Retina (tissue), 1 donor: ENCODE measurements around the gene GAGE12D.
"Not testable (repeated sequence)": the region's sequence is repeated elsewhere in the genome, so short reads cannot be mapped to it uniquely, and the experiment has no call there.

Experiments
- DNase-seq: peaks from one replicate; pipeline ENCODE4 v3.0.0-alpha.2; 2016

The GAGE12D gene, protein sequence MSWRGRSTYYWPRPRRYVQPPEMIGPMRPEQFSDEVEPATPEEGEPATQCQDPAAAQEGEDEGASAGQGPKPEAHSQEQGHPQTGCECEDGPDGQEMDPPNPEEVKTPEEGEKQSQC

DNA sequence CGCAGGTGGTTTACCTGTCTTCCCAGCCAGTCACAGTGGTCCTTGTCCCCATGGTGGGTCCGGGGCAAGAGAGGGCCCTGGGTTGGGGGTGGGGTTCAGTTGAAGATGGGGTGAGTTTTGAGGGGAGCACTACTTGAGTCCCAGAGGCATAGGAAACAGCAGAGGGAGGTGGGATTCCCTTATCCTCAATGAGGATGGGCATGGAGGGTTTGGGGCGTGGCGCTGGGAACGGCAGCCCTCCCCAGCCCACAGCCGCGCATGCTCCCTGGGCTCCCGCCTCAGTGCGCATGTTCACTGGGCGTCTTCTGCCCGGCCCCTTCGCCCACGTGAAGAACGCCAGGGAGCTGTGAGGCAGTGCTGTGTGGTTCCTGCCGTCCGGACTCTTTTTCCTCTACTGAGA, at the start of gene GAGE12D:
GAGE12D (plus strand) TSS at position 301 of the 400 bp plus-strand sequence. CDS start 1,155 bp downstream, outside the sequence.
- DNase-seq, result not testable (repeated sequence)

DNA sequence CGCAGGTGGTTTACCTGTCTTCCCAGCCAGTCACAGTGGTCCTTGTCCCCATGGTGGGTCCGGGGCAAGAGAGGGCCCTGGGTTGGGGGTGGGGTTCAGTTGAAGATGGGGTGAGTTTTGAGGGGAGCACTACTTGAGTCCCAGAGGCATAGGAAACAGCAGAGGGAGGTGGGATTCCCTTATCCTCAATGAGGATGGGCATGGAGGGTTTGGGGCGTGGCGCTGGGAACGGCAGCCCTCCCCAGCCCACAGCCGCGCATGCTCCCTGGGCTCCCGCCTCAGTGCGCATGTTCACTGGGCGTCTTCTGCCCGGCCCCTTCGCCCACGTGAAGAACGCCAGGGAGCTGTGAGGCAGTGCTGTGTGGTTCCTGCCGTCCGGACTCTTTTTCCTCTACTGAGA, 9.7 kb upstream of the GAGE12D start, which contains the start of gene GAGE12C:
GAGE12C (plus strand) TSS at position 301 of the 400 bp plus-strand sequence. CDS start 1,155 bp downstream, outside the sequence.
- not testable (repeated sequence) for DNase-seq

DNA sequence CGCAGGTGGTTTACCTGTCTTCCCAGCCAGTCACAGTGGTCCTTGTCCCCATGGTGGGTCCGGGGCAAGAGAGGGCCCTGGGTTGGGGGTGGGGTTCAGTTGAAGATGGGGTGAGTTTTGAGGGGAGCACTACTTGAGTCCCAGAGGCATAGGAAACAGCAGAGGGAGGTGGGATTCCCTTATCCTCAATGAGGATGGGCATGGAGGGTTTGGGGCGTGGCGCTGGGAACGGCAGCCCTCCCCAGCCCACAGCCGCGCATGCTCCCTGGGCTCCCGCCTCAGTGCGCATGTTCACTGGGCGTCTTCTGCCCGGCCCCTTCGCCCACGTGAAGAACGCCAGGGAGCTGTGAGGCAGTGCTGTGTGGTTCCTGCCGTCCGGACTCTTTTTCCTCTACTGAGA, 9.5 kb downstream of the GAGE12D start, which contains the start of gene GAGE12E:
GAGE12E (plus strand) TSS at position 301 of the 400 bp plus-strand sequence. CDS start 1,155 bp downstream, outside the sequence.
- DNase-seq, result not testable (repeated sequence)

DNA sequence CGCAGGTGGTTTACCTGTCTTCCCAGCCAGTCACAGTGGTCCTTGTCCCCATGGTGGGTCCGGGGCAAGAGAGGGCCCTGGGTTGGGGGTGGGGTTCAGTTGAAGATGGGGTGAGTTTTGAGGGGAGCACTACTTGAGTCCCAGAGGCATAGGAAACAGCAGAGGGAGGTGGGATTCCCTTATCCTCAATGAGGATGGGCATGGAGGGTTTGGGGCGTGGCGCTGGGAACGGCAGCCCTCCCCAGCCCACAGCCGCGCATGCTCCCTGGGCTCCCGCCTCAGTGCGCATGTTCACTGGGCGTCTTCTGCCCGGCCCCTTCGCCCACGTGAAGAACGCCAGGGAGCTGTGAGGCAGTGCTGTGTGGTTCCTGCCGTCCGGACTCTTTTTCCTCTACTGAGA, 19.0 kb downstream of the GAGE12D start, which contains the start of gene GAGE12F:
GAGE12F (plus strand) TSS at position 301 of the 400 bp plus-strand sequence. CDS start 1,155 bp downstream, outside the sequence.
- DNase-seq, result not testable (repeated sequence)

DNA sequence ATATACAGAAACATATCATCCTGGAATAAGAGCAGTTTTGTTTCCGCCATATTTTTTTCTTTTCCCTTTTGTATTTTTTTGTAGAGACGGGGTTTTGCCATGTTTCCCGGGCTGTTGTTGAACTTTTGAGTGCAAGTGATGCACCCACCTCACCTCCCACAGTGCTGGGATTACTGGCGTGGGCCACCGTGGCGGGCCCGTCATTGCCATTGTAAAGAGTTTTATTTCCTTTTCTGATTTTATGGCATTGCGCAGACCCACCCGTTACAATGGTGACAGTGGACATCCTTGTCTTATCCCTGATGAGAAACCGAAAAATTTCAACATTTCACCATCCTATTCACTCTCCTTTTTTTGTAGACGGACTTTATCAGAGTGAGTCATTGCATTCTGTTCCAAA, 27.2 kb downstream of the GAGE12D start:
- DNase-seq, result not testable (repeated sequence)

DNA sequence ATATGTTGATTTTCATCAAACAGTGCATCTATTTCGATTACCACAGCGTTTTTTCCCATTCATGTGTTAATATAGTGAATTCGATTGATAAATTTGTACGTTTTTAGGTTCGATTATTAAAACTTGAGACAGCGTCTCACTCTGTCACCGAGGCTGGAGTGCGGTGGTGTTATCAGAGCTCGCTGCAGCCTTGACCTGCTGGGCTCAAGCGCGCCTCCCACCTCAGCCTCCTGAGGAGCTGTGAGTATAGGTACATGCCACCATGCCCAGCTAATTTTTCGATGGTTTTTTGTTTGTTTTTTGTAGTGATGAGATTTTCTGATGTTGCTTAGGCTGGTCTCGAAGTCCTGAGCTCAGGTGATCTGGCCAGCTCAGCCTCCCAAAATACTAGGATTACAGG, 27.6 kb downstream of the GAGE12D start:
- not testable (repeated sequence) for DNase-seq

DNA sequence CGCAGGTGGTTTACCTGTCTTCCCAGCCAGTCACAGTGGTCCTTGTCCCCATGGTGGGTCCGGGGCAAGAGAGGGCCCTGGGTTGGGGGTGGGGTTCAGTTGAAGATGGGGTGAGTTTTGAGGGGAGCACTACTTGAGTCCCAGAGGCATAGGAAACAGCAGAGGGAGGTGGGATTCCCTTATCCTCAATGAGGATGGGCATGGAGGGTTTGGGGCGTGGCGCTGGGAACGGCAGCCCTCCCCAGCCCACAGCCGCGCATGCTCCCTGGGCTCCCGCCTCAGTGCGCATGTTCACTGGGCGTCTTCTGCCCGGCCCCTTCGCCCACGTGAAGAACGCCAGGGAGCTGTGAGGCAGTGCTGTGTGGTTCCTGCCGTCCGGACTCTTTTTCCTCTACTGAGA, 28.6 kb downstream of the GAGE12D start, which contains the start of gene GAGE12G:
GAGE12G (plus strand) TSS at position 301 of the 400 bp plus-strand sequence. CDS start 1,155 bp downstream, outside the sequence.
- DNase-seq, result not testable (repeated sequence)

DNA sequence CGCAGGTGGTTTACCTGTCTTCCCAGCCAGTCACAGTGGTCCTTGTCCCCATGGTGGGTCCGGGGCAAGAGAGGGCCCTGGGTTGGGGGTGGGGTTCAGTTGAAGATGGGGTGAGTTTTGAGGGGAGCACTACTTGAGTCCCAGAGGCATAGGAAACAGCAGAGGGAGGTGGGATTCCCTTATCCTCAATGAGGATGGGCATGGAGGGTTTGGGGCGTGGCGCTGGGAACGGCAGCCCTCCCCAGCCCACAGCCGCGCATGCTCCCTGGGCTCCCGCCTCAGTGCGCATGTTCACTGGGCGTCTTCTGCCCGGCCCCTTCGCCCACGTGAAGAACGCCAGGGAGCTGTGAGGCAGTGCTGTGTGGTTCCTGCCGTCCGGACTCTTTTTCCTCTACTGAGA, 38.1 kb downstream of the GAGE12D start, which contains the start of gene GAGE12H:
GAGE12H (plus strand) TSS at position 301 of the 400 bp plus-strand sequence. CDS start 1,155 bp downstream, outside the sequence.
- DNase-seq, result not testable (repeated sequence)

DNA sequence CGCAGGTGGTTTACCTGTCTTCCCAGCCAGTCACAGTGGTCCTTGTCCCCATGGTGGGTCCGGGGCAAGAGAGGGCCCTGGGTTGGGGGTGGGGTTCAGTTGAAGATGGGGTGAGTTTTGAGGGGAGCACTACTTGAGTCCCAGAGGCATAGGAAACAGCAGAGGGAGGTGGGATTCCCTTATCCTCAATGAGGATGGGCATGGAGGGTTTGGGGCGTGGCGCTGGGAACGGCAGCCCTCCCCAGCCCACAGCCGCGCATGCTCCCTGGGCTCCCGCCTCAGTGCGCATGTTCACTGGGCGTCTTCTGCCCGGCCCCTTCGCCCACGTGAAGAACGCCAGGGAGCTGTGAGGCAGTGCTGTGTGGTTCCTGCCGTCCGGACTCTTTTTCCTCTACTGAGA, 47.7 kb downstream of the GAGE12D start, which contains the start of gene GAGE2A:
GAGE2A (plus strand) TSS at position 301 of the 400 bp plus-strand sequence. CDS start 1,155 bp downstream, outside the sequence.
- DNase-seq, result not testable (repeated sequence)

DNA sequence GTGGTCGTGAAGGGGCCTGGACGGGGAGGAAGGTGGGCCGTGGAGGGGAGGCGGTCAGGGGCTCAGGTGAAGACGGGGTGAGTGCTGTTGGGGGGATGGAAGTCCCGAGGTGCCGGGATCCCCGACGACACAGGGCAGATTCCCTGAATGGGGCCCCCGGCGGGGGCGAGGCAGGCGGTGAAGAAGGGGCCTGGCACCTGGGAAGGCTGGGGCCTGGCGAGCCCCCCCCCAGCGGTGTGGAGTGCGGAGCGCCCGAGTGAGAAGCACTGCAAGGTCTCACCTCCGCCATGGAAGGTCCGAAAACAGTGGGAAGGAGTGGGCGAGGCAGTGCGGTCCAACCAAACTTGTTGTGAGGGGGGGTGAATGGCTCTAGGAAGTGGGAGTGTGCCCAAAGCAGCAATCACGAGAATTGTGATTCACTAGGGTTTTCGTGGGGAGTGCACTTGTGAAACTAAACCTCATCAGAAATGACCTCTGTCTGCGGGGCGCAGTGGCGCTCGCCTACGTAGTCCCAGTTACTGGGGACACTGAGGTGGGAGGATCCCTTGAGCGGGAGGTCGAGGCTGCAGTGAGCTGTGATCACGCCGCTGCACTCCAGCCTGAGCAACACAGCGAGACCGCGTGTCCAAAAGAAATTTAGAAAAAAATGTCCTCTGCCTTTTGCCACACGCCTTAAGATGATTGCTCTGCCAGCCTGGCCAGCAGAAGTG, 48.4 kb downstream of the GAGE12D start:
- DNase-seq, result not testable (repeated sequence)

DNA sequence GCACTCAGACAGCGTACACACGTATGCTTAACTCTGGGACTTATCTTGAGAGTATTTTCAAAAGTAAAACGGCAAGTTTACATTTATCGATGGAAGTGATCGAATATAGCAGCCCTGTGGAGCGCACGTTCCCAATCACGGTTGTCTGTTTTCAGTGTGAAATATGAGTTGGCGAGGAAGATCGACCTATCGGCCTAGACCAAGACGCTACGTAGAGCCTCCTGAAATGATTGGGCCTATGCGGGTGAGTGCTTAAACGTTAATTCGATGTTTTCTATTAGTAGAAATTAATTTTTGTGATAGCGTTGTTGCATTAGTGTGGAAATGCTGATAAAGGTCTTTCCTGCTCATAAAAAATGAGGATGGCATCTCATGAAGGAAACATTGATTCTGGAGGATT, 49.0 kb downstream of the GAGE12D start:
- not testable (repeated sequence) for DNase-seq
